ENCODE measurements around the gene C4BPA.

DNA sequence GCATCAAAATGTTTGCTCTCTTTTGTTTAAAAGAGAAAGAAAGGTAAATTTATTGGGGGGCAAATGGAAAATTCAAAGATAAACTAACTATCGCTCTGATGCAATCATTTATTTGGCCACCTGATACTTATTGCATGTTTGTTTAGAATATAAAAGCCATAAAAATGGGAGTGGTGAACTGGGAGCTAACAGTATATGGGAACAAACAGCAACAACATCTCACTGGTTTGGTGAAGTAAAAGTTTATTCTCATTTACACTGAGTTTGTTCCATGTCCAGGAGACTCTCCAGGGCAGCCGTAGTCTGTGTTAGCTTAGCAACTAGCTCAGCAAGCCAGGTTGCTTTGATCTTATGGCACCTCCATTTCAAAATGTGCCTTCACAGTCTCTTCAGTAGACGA, 20.4 kb downstream of the C4BPA start:
- TF ChIP-seq, protein P1, sequence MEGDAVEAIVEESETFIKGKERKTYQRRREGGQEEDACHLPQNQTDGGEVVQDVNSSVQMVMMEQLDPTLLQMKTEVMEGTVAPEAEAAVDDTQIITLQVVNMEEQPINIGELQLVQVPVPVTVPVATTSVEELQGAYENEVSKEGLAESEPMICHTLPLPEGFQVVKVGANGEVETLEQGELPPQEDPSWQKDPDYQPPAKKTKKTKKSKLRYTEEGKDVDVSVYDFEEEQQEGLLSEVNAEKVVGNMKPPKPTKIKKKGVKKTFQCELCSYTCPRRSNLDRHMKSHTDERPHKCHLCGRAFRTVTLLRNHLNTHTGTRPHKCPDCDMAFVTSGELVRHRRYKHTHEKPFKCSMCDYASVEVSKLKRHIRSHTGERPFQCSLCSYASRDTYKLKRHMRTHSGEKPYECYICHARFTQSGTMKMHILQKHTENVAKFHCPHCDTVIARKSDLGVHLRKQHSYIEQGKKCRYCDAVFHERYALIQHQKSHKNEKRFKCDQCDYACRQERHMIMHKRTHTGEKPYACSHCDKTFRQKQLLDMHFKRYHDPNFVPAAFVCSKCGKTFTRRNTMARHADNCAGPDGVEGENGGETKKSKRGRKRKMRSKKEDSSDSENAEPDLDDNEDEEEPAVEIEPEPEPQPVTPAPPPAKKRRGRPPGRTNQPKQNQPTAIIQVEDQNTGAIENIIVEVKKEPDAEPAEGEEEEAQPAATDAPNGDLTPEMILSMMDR (IDR thresholded peaks at IDR 0.05), result no peak
- TF ChIP-seq ZFX (IDR thresholded peaks at IDR 0.05; ENCODE audit: borderline replicate concordance), result no peak

All from 22Rv1 (cell line).